ENCODE results near the gene SIL1. TPM values are rescaled to one million over a fixed set of nuclear protein-coding genes. Genes with fewer than 3 reads are reported as not detected.

SIL1 gene
- total and polyA plus RNA-seq, 2 of the 8 experiments (the other 6 are each of a cell fraction or from before 2014, with no cell fraction given) = 8.3 to 12.8 TPM

GRCh38 chr5:139014726-139015125 is 183.4 kb downstream of the SIL1 start:
- Histone ChIP-seq H2BK120ac (replicated peaks; ENCODE audit: low read depth, low read length) (no peak overlapping the region), H4K20me1 (replicated peaks in 1 of 2; ENCODE audit: control insufficient read depth in 1 of 2, insufficient read depth in 2 of 2, low read length in 2 of 2) (no peaks in the 10 kb centered on the region), H3K79me1 (ENCODE audit: low read depth, low read length) (no peaks in the 10 kb centered on the region), H3K18ac (ENCODE audit: extremely low read depth, low read length) (no peak overlapping the region), H4K5ac (ENCODE audit: insufficient read length, low read depth, low read length) (no peak overlapping the region), H3K27ac (ENCODE audit: low read depth, low read length) (no peak overlapping the region), H2BK5ac (ENCODE audit: low read depth, low read length) (no peak overlapping the region), H2BK12ac (ENCODE audit: low read depth, low read length) (no peak overlapping the region), H3K9me3 (ENCODE audit: insufficient read depth in 2 of 2, low read depth in 1 of 2, low read length in 1 of 2) (no peaks in the 10 kb centered on the region), H3K27me3 (replicated peaks in 1 of 4; ENCODE audit: control insufficient read depth in 3 of 4, extremely low read depth in 1 of 4, insufficient read depth in 3 of 4, low read length in 3 of 4) (no peaks in the 10 kb centered on the region; a peak in 1 of 7 replicates), H3K4me3 (ENCODE audit: extremely low read depth in 1 of 4, insufficient read depth in 2 of 4, low read depth in 3 of 4, low read length in 4 of 4) (no peak overlapping the region), H3K23me2 (ENCODE audit: low read depth, low read length) (no peaks in the 10 kb centered on the region), H4K91ac (replicated peaks; ENCODE audit: insufficient read length, low read length) (no peak overlapping the region), H3K4me1 (replicated peaks in 1 of 4; ENCODE audit: control insufficient read depth in 3 of 4, insufficient read depth in 4 of 4, low read length in 3 of 4) (no peaks in the 10 kb centered on the region), H3K56ac (replicated peaks; ENCODE audit: insufficient read length, low read depth, low read length) (no peak overlapping the region), H3K9ac (replicated peaks in 1 of 4; ENCODE audit: extremely low read depth in 1 of 4, low read depth in 3 of 4, low read length in 3 of 4) (no peak overlapping the region), H3K4ac (replicated peaks; ENCODE audit: insufficient read length, low read depth, low read length) (no peak overlapping the region), H2AFZ (ENCODE audit: low read length) (no peak overlapping the region), H3K79me2 (ENCODE audit: control insufficient read depth in 1 of 2, insufficient read depth in 2 of 2, low read length in 2 of 2) (no peaks in the 10 kb centered on the region), H3K23ac (ENCODE audit: insufficient read length) (no peak overlapping the region), H2BK15ac (ENCODE audit: low read length) (no peak overlapping the region), H4K8ac (ENCODE audit: extremely low read depth, insufficient read depth, low read length) (no peak overlapping the region), H2BK20ac (ENCODE audit: low read length) (no peak overlapping the region), H3K36me3 (ENCODE audit: control insufficient read depth in 2 of 4, insufficient read depth in 4 of 4, low read length in 3 of 4) (no peaks in the 10 kb centered on the region), H3K4me2 (ENCODE audit: insufficient read depth in 1 of 2, low read depth in 2 of 2, low read length in 2 of 2) (no peak overlapping the region), H3K14ac (ENCODE audit: insufficient read length) (no peak overlapping the region), H2AK5ac (ENCODE audit: low read depth, low read length) (no peak overlapping the region)
- POLR2A ChIA-PET (ENCODE audit: partially characterized antibody) = no interaction called here
- CTCF ChIA-PET (ENCODE audit: partially characterized antibody) = no interaction called here
- WGBS, 2 experiments (ENCODE audit: extremely low coverage in 1 of 2, insufficient coverage in 1 of 2, insufficient read length in 1 of 2, insufficient replicate concordance in 2 of 2, low coverage in 1 of 2, low lambda C conversion rate in 2 of 2, missing lambda C conversion rate in 1 of 2) = 87% methylated on average over 4 of the region's 4 CpGs; no CpG with 5 or more reads in 1 of the 2 experiments
- FAIRE-seq (no peak), DNase-seq (ENCODE audit: low read depth in 1 of 2, low spot score in 2 of 2) (no peak)
- TF ChIP-seq BACH1 (IDR thresholded peaks at IDR 0.05; ENCODE audit: low read length) (no peak), CBX5 (IDR thresholded peaks at IDR 0.05; ENCODE audit: low read depth, low read length) (no peak), HDAC2 (IDR thresholded peaks at IDR 0.05; ENCODE audit: borderline replicate concordance in 1 of 2, low read depth in 2 of 2, low read length in 2 of 2) (no peak), JUND (IDR thresholded peaks at IDR 0.05; ENCODE audit: low read length) (no peak), RXRA (IDR thresholded peaks at IDR 0.05; ENCODE audit: insufficient read depth, low read depth, low read length) (no peak), SP2 (IDR thresholded peaks at IDR 0.05; ENCODE audit: low read length) (no peak), CHD1 (IDR thresholded peaks at IDR 0.05; ENCODE audit: low read depth, low read length) (no peak), EGR1 (IDR thresholded peaks at IDR 0.05; ENCODE audit: borderline replicate concordance, low read depth, low read length) (no peak), SIRT6 (IDR thresholded peaks at IDR 0.05; ENCODE audit: low read length) (no peak), ATF3 (IDR thresholded peaks at IDR 0.05; ENCODE audit: insufficient read depth, low read depth, low read length) (no peak), KDM5A (IDR thresholded peaks at IDR 0.05; ENCODE audit: low read length) (no peak), MAX (IDR thresholded peaks at IDR 0.05) (no peak), MAFK (IDR thresholded peaks at IDR 0.05; ENCODE audit: low read depth, low read length) (no peak), TEAD4 (IDR thresholded peaks at IDR 0.05; ENCODE audit: low read depth, low read length) (no peak)
